HepG2 (cell line): ENCODE results near the gene TTBK2. TPM values are rescaled to one million over a fixed set of nuclear protein-coding genes. Genes with fewer than 3 reads are reported as not detected.
"Not testable (repeated sequence)": the region's sequence is repeated elsewhere in the genome, so short reads cannot be mapped to it uniquely, and the experiment has no call there.

Experiments used
- ATAC-seq: fragments of 200-7000 bp; cut with Tn5 transposase; 3 replicates; pipeline ENCODE4 v1.9.1; 2020; ENCODE audit warnings: mild to moderate bottlenecking, moderate library complexity
- BruUV-seq: library from RNA; stranded (reverse); fragments of 400-500 nt; replicated peaks from 2 replicates; lab custom pipeline; 2021; lab: Mats Ljungman, UMichigan
- CTCF ChIA-PET: fragments of 300-600 bp; formaldehyde crosslinking; extraction: SDS; loops from one replicate; lab custom pipeline; 2021; ENCODE audit warnings: low total read pairs, inconsistent platforms, low intra/inter-chr PET ratio; lab: Yijun Ruan, JAX
- POLR2A ChIA-PET: fragments of 350-600 bp; sonication (Branson Sonifier 250); formaldehyde crosslinking; loops from one replicate; lab custom pipeline; 2020; ENCODE audit warnings: antibody characterized with exemption, inconsistent platforms; lab: Yijun Ruan, JAX
- DNase-seq: peaks from one replicate; pipeline ENCODE4 v3.0.0-alpha.2; 2015; ENCODE audit warnings: low spot score
- FAIRE-seq: peaks from 3 replicates; lab custom pipeline; 2011; peaks lifted over from hg19 to GRCh38; lab: Jason Lieb, UNC
- H2AFZ ChIP-seq: one replicate; pipeline ENCODE4 v1.6.1; 2011; ENCODE audit warnings: low read length, inconsistent platforms
- H3K27ac ChIP-seq: fragments of 300-600 bp; 3 replicates; pipeline ENCODE4 v1.8.0; 2011; ENCODE audit warnings: mixed run types, mild to moderate bottlenecking, mixed read lengths, low read length, inconsistent platforms; ENCODE audit not compliant: insufficient read depth; ENCODE audit errors: extremely low read length
- H3K27me3 ChIP-seq, 2 experiments: fragments of 200-600 bp in 1 of 2; 2 replicates in 1 of 2; 3 replicates in 1 of 2; pipeline versions ENCODE4 v1.6.0 to v1.8.0; 2011; ENCODE audit warnings: low read length in 2 of 2, mild to moderate bottlenecking in 2 of 2, moderate library complexity in 2 of 2, inconsistent platforms in 1 of 2; ENCODE audit not compliant: insufficient read depth in 2 of 2, control insufficient read depth in 1 of 2
- H3K36me3 ChIP-seq, 2 experiments: fragments of 200-600 bp in 1 of 2; replicated peaks in 1 of 2; 2 replicates in 1 of 2; 3 replicates in 1 of 2; pipeline versions ENCODE4 v1.5.1 to v1.8.0; 2011; ENCODE audit warnings: low read length in 2 of 2, inconsistent platforms in 1 of 2; ENCODE audit not compliant: insufficient read depth in 2 of 2, control insufficient read depth in 1 of 2
- H3K4me1 ChIP-seq: 2 replicates; pipeline ENCODE4 v1.5.1; 2012; ENCODE audit warnings: low read length, inconsistent platforms; ENCODE audit not compliant: insufficient read depth
- H3K4me2 ChIP-seq: 2 replicates; pipeline ENCODE4 v1.6.0; 2011; ENCODE audit warnings: low read depth, low read length, inconsistent platforms
- H3K4me3 ChIP-seq, 3 experiments: fragments of 200-600 bp in 1 of 3; sonication (generic), shearing (Covaris generic) in 1 of 3; replicated peaks in 1 of 3; 2 replicates each; pipeline ENCODE4 v1.5.1; 2011 to 2016; ENCODE audit warnings: low read length in 3 of 3, inconsistent platforms in 2 of 3, low read depth in 2 of 3, mild to moderate bottlenecking in 2 of 3, control low read depth in 1 of 3, mixed read lengths in 1 of 3; ENCODE audit not compliant: insufficient read depth in 1 of 3
- H3K79me2 ChIP-seq: one replicate; pipeline ENCODE4 v1.6.1; 2011; ENCODE audit warnings: low read length, inconsistent platforms; ENCODE audit not compliant: insufficient read depth
- H3K9ac ChIP-seq: 2 replicates; pipeline ENCODE4 v1.6.0; 2011; ENCODE audit warnings: mild to moderate bottlenecking, low read depth, low read length, inconsistent platforms; ENCODE audit not compliant: insufficient read depth
- H3K9me3 ChIP-seq: 2 replicates; pipeline ENCODE4 v1.5.1; 2012; ENCODE audit warnings: mild to moderate bottlenecking, low read length
- H4K20me1 ChIP-seq: 2 replicates; pipeline ENCODE4 v1.6.0; 2011; ENCODE audit warnings: inconsistent platforms, mild to moderate bottlenecking, low read length, moderate library complexity; ENCODE audit not compliant: insufficient read depth
- FOXA3 ChIP-seq: IDR thresholded peaks from 2 replicates; pipeline ENCODE4 v1.6.1; 2016; ENCODE audit warnings: missing genetic modification reagents, missing compliant biosample characterization
- HOXA3 ChIP-seq: sonication (generic); formaldehyde crosslinking; IDR thresholded peaks from 2 replicates; pipeline ENCODE4 v1.5.0; 2020; ENCODE audit warnings: missing genetic modification reagents
- SOX6 ChIP-seq, 2 experiments: fragments of 450-650 bp in 1 of 2; sonication (generic) in 1 of 2; formaldehyde crosslinking in 1 of 2; IDR thresholded peaks; 2 replicates each; pipeline versions ENCODE4 v1.4.0 to v1.6.1; 2017 to 2020; ENCODE audit warnings: antibody characterized with exemption in 1 of 2, mild to moderate bottlenecking in 1 of 2, missing genetic modification reagents in 1 of 2
- ZNF292 ChIP-seq: sonication (generic); formaldehyde crosslinking; IDR thresholded peaks from 2 replicates; pipeline ENCODE4 v1.8.1; 2022; ENCODE audit warnings: mild to moderate bottlenecking, low read depth, missing genetic modification reagents, borderline replicate concordance
- whole genome bisulfite sequencing: methylation state at CpG from one replicate; pipeline ENCODE4 v1.1.6; 2017; ENCODE audit warnings: low lambda C conversion rate; 5-methylcytosine and 5-hydroxymethylcytosine counted together
- in situ Hi-C: cut with HindIII; loops from 2 replicates; pipeline ENCODE4 v1.10.0; 2017; ENCODE audit warnings: low pct_unique_long_range_greater_than_20kb; ENCODE audit not compliant: extremely low pct_ligation_motif_present
- intact Hi-C: fragments of 100-400 bp; cut with micrococcal nuclease; formaldehyde crosslinking; loops from one replicate; pipeline ENCODE4 v1.10.0; 2022; ENCODE audit not compliant: unreplicated experiment
- polyA plus RNA-seq, 8 experiments: library from polyadenylated mRNA; depleted of rRNA in 3 of 8; stranded (reverse) in 7 of 8; unstranded in 1 of 8; fragments of >200 nt; fragmentation: Illumina TruSeq in 4 of 8; extraction: Trizol in 4 of 8; gene quantifications; 2 replicates each; pipeline versions ENCODE4 v1.2.1 to v1.2.3, GENCODE V29; 2011 to 2016; ENCODE audit warnings: low read depth in 4 of 8, missing spikeins in 1 of 8, mixed read lengths in 1 of 8; ENCODE audit not compliant: insufficient read depth in 1 of 8
- total RNA-seq, 5 experiments: library from RNA; depleted of rRNA; stranded (reverse); fragments of >200 nt; fragmentation: Illumina TruSeq; extraction: Trizol; gene quantifications; 2 replicates each; pipeline ENCODE4 v1.2.3, GENCODE V29; 2016; ENCODE audit warnings: low read depth in 1 of 5
- TF ChIP-seq, protein P1 (sequence below): sonication (generic); formaldehyde crosslinking; conservative IDR thresholded peaks from 2 replicates; pipeline ENCODE4 v1.4.0; 2020; ENCODE audit warnings: mild to moderate bottlenecking, missing genetic modification reagents, moderate library complexity
- TF ChIP-seq, protein P2 (sequence below): sonication (generic); formaldehyde crosslinking; IDR thresholded peaks from 2 replicates; pipeline ENCODE4; 2020; ENCODE audit warnings: missing genetic modification reagents, mild to moderate bottlenecking, borderline replicate concordance
- TF ChIP-seq, protein P3 (sequence below): sonication (generic); formaldehyde crosslinking; IDR thresholded peaks from 2 replicates; pipeline ENCODE4 v1.5.1; 2020; ENCODE audit warnings: mild to moderate bottlenecking, missing genetic modification reagents, moderate library complexity

TTBK2 gene
- total and polyA plus RNA-seq, 2 of the 13 experiments (the other 11 are each of a cell fraction or from before 2014, with no cell fraction given) = 5.1 to 7.4 TPM

DNA sequence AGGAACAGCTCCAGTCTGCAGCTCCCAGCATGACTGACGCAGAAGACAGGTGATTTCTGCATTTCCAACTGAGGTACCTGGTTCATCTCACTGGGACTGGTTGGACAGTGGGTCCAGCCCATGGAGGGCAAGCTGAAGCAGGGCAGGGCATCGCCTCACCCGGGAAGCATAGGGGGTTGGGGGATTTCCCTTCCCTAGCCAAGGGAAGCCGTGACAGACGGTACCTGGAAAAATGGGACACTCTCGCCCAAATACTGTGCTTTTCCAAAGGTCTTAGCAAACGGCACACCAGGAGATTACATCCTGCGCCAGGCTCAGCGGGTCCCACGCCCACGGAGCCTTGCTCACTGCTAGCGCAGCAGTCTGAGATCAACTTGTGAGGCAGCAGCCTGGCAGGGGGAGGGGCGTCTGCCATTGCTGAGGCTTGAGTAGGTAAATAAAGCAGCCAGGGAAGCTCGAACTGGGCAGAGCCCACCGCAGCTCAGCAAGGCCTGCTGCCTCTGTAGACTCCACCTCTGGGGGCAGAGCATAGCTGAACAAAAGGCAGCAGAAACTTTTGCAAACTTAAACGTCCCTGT, 156.3 kb downstream of the TTBK2 start:
- H3K27me3 ChIP-seq; in situ Hi-C loops; BruUV-seq; CTCF ChIA-PET; intact Hi-C loops; ATAC-seq; H3K36me3 ChIP-seq; H4K20me1 ChIP-seq; H2AFZ ChIP-seq; FAIRE-seq; H3K27ac ChIP-seq; H3K79me2 ChIP-seq; TF ChIP-seq SOX6 (IDR thresholded peaks at IDR 0.05): not testable (repeated sequence)
- WGBS = 34% methylated on average over 3 of the region's 16 CpGs
- peak overlapping the region in 2 of 3 experiments; percentile 22 to 53; a peak in 4 of 6 replicates for H3K4me3 ChIP-seq
- peak; percentile 5 for DNase-seq
- H3K9ac ChIP-seq = 0 out of 2 replicates have a peak overlapping the region, but pooled peaks have one; percentile 8
- POLR2A ChIA-PET = interaction anchor here (0.8 kb wide), 1 partner anchor 44 kb away, joined by 3 read pairs; no protein-coding TSS in a partner anchor
- H3K9me3 ChIP-seq = peaks cover 20% of the 10 kb centered on the region
- peak overlapping the region; percentile 62 for H3K4me2 ChIP-seq
- H3K4me1 ChIP-seq = peaks cover 17% of the 10 kb centered on the region; the same call in 1 of the 2 replicates
- TF ChIP-seq SOX6 (CRISPR knock-in tag; IDR thresholded peaks at IDR 0.05) = 0 out of 2 replicates have a peak, but pooled peaks have one; percentile 26
- peak; percentile 74; the same call in 1 of the 2 replicates for TF ChIP-seq ZNF292 (CRISPR knock-in tag)
- TF ChIP-seq, protein P1, sequence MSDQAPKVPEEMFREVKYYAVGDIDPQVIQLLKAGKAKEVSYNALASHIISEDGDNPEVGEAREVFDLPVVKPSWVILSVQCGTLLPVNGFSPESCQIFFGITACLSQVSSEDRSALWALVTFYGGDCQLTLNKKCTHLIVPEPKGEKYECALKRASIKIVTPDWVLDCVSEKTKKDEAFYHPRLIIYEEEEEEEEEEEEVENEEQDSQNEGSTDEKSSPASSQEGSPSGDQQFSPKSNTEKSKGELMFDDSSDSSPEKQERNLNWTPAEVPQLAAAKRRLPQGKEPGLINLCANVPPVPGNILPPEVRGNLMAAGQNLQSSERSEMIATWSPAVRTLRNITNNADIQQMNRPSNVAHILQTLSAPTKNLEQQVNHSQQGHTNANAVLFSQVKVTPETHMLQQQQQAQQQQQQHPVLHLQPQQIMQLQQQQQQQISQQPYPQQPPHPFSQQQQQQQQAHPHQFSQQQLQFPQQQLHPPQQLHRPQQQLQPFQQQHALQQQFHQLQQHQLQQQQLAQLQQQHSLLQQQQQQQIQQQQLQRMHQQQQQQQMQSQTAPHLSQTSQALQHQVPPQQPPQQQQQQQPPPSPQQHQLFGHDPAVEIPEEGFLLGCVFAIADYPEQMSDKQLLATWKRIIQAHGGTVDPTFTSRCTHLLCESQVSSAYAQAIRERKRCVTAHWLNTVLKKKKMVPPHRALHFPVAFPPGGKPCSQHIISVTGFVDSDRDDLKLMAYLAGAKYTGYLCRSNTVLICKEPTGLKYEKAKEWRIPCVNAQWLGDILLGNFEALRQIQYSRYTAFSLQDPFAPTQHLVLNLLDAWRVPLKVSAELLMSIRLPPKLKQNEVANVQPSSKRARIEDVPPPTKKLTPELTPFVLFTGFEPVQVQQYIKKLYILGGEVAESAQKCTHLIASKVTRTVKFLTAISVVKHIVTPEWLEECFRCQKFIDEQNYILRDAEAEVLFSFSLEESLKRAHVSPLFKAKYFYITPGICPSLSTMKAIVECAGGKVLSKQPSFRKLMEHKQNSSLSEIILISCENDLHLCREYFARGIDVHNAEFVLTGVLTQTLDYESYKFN (CRISPR knock-in tag) = 0 out of 2 replicates have a peak, but pooled peaks have one; percentile 2
- TF ChIP-seq, protein P2, sequence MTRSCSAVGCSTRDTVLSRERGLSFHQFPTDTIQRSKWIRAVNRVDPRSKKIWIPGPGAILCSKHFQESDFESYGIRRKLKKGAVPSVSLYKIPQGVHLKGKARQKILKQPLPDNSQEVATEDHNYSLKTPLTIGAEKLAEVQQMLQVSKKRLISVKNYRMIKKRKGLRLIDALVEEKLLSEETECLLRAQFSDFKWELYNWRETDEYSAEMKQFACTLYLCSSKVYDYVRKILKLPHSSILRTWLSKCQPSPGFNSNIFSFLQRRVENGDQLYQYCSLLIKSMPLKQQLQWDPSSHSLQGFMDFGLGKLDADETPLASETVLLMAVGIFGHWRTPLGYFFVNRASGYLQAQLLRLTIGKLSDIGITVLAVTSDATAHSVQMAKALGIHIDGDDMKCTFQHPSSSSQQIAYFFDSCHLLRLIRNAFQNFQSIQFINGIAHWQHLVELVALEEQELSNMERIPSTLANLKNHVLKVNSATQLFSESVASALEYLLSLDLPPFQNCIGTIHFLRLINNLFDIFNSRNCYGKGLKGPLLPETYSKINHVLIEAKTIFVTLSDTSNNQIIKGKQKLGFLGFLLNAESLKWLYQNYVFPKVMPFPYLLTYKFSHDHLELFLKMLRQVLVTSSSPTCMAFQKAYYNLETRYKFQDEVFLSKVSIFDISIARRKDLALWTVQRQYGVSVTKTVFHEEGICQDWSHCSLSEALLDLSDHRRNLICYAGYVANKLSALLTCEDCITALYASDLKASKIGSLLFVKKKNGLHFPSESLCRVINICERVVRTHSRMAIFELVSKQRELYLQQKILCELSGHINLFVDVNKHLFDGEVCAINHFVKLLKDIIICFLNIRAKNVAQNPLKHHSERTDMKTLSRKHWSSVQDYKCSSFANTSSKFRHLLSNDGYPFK (CRISPR knock-in tag) = 0 out of 2 replicates have a peak, but pooled peaks have one; percentile 20
- TF ChIP-seq FOXA3 = 0 out of 2 replicates have a peak, but pooled peaks have one; percentile 12
- TF ChIP-seq HOXA3 = 0 out of 2 replicates have a peak, but pooled peaks have one; percentile 10
- TF ChIP-seq, protein P3, sequence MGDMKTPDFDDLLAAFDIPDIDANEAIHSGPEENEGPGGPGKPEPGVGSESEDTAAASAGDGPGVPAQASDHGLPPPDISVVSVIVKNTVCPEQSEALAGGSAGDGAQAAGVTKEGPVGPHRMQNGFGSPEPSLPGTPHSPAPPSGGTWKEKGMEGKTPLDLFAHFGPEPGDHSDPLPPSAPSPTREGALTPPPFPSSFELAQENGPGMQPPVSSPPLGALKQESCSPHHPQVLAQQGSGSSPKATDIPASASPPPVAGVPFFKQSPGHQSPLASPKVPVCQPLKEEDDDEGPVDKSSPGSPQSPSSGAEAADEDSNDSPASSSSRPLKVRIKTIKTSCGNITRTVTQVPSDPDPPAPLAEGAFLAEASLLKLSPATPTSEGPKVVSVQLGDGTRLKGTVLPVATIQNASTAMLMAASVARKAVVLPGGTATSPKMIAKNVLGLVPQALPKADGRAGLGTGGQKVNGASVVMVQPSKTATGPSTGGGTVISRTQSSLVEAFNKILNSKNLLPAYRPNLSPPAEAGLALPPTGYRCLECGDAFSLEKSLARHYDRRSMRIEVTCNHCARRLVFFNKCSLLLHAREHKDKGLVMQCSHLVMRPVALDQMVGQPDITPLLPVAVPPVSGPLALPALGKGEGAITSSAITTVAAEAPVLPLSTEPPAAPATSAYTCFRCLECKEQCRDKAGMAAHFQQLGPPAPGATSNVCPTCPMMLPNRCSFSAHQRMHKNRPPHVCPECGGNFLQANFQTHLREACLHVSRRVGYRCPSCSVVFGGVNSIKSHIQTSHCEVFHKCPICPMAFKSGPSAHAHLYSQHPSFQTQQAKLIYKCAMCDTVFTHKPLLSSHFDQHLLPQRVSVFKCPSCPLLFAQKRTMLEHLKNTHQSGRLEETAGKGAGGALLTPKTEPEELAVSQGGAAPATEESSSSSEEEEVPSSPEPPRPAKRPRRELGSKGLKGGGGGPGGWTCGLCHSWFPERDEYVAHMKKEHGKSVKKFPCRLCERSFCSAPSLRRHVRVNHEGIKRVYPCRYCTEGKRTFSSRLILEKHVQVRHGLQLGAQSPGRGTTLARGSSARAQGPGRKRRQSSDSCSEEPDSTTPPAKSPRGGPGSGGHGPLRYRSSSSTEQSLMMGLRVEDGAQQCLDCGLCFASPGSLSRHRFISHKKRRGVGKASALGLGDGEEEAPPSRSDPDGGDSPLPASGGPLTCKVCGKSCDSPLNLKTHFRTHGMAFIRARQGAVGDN (CRISPR knock-in tag) = peak; percentile 58
